CD4-positive, alpha-beta T cell treated with Interferon gamma for 1 hour (primary cell): ENCODE results near the gene ADAT1.

ENCODE experiments used
- DNase-seq: peaks from one replicate; pipeline ENCODE4 v3.0.0-alpha.2; 2020

Gene ADAT1

GRCh38 chr16:75572864-75573542 is 50.1 kb downstream of the ADAT1 start:
- no peak for DNase-seq

- no peak for DNase-seq
These were observed 52.5 kb downstream of the ADAT1 start for GRCh38 chr16:75570396-75571065.

- DNase-seq: no peak
These were observed 55.2 kb downstream of the ADAT1 start for GRCh38 chr16:75567911-75568310.

- peak; percentile 4 for DNase-seq
These were observed 56.3 kb downstream of the ADAT1 start for GRCh38 chr16:75566758-75567255.

- peak; percentile 90 for DNase-seq
These were observed 56.9 kb downstream of the ADAT1 start, which contains the start of gene GABARAPL2 for GRCh38 chr16:75566040-75566757. Gene GABARAPL2, plus strand, starts transcription at chr16:75566379. Its CDS starts 108 bp downstream, at chr16:75566487.

- no peak for DNase-seq
These were observed 57.4 kb downstream of the ADAT1 start for GRCh38 chr16:75565640-75566039.

- no peak for DNase-seq
These were observed 63.3 kb downstream of the ADAT1 start for GRCh38 chr16:75559564-75560372.

- DNase-seq: no peak
These were observed 64.2 kb downstream of the ADAT1 start for GRCh38 chr16:75558846-75559401.

- DNase-seq: no peak
These were observed 66.6 kb downstream of the ADAT1 start for GRCh38 chr16:75556431-75556950.

- DNase-seq: peak; percentile 96
These were observed 67.2 kb downstream of the ADAT1 start, which contains the start of gene TMEM231 for GRCh38 chr16:75555707-75556430. Gene TMEM231, minus strand, starts transcription at chr16:75556252. Its CDS starts 43 bp downstream, at chr16:75556209.

- DNase-seq: no peak
These were observed 67.8 kb downstream of the ADAT1 start for GRCh38 chr16:75555213-75555706.

- DNase-seq: no peak
These were observed 70.1 kb downstream of the ADAT1 start for GRCh38 chr16:75552951-75553350.

GRCh38 chr16:75550211-75550662 is 72.8 kb downstream of the ADAT1 start:
- peak; percentile 57 for DNase-seq
